COLO668 (cell line): ENCODE measurements around the gene CRLF2.
"Not testable (repeated sequence)": the region's sequence is repeated elsewhere in the genome, so short reads cannot be mapped to it uniquely, and the experiment has no call there.

Experiments used
- DNase-seq: peaks from one replicate; lab custom pipeline; 2025; ENCODE audit not compliant: unreplicated experiment; lab: John Stamatoyannopoulos, UW

The CRLF2 gene, protein sequence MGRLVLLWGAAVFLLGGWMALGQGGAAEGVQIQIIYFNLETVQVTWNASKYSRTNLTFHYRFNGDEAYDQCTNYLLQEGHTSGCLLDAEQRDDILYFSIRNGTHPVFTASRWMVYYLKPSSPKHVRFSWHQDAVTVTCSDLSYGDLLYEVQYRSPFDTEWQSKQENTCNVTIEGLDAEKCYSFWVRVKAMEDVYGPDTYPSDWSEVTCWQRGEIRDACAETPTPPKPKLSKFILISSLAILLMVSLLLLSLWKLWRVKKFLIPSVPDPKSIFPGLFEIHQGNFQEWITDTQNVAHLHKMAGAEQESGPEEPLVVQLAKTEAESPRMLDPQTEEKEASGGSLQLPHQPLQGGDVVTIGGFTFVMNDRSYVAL

DNA sequence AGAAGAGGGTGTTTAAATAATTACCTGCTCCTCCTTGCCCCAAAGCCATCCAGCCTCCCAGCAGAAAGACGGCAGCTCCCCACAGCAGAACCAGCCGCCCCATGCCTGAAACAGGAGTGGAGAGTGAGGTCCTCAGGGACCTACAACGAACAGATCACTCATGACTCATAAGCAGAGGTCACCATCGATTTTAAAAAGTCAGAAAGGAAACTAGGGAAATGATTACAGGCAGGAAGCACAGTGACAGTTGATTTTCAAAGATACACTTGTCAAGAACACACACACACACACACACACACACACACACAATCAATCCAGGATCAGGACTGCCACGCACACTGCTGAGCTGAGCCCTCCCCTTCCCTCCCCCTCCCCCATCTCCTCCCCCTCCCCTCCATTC, at the start of gene CRLF2:
TSS of gene CRLF2 (minus strand) at position 118 of the 400 bp plus-strand sequence. CDS start at position 103, 15 bp downstream.
- no peak for DNase-seq

- not testable (repeated sequence) for DNase-seq
Measured at GRCh38 chrX:1261771-1262170, 49.3 kb upstream of the CRLF2 start.

DNA sequence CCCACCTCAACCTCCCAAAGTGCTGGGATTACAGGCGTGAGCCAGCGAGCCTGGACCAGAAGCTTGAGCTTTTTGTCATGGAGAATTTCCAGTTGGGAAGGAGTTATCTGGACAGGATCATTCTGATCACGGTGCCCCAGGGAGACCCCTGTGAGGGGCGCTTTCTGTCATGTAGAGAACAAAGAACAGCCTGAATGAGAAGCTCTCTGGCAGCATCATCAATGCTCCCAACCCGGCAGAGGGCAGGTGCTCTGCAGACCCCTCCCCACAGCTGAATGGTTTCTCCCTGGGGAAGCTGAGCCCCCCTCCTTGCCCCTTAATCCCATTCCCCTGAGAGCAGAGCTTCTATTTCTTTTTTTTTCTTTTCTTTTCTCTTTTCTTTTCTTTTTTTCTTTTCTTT, 48.8 kb upstream of the CRLF2 start:
- no peak for DNase-seq

- no peak for DNase-seq
Measured at GRCh38 chrX:1252861-1253260, 40.4 kb upstream of the CRLF2 start.

DNA sequence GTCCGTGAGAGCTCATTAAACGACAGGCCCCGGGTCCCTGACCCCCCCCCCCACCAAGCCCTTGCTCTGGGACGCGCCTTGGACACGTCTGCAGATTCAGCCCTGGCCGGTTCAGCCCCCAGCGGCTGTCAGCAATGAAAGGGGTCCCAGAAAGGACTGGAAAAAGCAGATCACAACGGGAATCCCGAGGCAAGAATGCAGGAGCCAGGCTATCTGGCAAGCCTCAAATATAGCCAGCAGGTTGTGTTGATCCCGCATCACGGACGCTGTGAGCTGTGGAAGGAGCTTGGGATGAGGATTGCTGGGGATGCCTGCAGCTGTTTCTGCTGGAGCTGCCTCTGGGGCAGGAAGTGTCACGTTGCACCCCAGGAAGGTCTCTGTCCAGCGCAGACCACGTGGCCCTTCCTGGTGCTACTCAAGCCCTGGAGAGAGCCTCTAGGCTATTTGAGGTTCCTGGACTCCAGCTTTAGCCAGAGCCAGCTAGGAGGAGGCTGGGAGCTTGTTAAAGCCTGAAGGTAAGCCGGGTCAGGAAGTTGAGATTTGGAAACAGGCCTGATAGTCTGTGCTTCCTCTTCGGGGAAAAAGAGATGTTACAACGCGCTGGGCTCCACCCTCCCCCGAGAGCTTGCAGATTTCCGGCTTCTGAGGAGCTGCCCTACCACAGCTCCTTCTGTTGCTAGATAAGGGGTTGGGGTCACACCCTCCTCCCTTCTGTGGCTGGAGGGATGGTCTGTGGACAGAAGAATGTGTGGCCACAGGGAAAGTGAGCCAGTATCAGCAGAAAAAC, 36.8 kb upstream of the CRLF2 start:
- no peak for DNase-seq

- no peak for DNase-seq
Measured at GRCh38 chrX:1248331-1249061, 36.0 kb upstream of the CRLF2 start.

DNA sequence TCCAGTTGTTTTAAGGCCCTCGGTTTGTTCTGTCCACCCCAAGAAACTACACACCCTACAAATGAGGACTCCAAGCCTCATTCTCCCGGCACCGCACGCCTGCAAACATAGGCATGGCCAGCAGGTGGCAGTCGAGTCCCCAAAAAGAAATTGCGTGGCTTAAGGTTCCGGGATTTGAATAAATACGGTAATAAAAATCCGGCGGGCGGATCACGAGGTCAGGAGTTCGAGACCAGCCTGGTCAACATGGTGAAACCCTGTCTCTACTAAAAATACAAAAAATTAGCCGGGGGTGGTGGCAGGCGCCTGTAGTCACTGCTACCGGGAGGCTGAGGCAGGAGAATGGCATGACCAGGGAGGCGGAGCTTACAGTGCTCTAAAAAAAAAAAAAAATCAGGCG, 34.4 kb upstream of the CRLF2 start:
- peak; percentile 8 for DNase-seq

DNA sequence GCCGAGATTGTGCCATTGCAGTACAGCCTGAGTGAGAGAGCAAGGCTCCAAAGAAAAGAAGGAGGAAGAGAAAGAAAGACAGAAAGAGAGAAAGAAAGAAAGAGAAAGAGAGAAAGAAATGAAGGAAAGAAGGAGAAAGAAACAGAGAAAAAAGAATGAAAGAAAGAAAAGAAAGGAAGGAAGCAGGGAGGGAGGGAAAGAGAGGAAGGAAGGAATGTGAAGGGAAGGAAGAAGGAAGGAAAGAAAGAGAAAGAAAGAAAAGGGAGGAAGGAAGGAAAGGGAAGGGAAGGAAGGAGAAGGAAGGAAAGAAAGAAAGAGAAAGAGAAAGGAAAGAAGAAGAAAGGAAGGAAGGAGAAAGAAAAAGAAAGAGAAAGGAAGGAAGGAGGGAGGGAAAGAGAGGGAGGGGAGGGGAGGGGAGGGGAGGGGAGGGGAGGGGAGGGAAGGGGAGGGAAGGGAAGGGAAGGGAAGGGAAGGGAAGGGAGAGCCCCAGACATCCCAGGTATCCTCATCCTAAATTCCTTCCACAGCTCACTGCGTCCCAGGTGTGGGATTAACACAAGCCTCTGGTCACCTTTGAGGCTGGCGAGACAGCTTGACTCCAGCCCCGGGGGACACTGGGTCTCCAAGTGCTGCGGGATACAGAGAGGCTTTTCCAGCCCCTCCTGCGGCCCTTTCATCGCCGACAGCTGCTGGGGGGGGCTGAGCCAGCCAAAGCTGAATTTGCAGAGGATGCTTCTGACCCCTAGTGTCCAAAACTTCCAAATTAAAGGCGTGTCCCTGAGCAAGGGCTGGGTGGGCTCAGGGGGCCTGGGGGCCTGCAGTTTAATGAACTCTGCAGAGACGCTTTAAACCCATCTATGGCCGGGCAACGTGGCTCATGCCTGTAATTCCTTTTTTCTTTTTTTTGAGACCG, 32.0 kb upstream of the CRLF2 start:
- DNase-seq: no peak

- no peak for DNase-seq
Measured at GRCh38 chrX:1242891-1243402, 30.5 kb upstream of the CRLF2 start.

DNA sequence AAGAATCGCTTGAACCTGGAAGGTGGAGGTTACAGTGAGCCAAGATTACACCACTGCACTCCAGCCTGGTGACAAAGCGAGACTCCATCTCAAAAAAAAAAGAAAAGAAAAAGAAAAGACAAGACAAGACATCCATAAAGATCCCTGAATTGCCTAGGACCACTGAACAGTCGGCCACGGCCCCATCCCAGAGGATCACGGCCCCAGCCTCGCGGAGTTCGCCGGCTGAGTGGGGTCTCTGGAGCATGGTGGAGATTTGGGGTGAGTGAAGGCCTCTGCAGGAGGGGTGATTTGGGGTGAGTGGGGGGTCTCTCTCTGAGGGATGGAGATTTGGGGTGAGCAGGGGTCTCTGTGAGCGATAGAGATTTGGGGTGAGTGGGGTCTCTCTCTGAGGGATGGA, 28.1 kb upstream of the CRLF2 start:
- DNase-seq: not testable (repeated sequence)

- DNase-seq: no peak
Measured at GRCh38 chrX:1239681-1240142, 27.3 kb upstream of the CRLF2 start.

GRCh38 chrX:1231850-1232465, 19.5 kb upstream of the CRLF2 start:
- DNase-seq: no peak

DNA sequence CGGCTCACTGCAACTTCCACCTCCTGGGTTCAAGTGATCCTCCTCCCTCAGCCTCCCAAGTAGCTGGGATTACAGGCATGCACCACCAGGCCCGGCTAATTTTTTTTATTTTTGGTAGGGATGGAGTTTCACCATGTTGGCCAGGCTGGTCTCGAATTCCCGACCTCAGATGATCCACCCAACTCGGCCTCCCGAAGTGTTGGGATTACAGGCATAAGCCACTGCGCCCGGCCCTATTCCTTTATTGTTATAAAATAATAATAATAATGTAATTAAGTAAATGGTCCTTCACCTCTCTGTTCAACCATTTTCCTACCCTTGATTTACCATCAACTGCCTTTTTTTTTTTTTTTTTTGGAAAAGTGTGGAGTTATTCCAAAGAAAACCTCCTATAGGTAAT, 15.7 kb upstream of the CRLF2 start:
- DNase-seq: not testable (repeated sequence)

- DNase-seq: no peak
Measured at GRCh38 chrX:1226249-1226648, 13.8 kb upstream of the CRLF2 start.

- no peak for DNase-seq
Measured at GRCh38 chrX:1224954-1225353, 12.5 kb upstream of the CRLF2 start.

DNA sequence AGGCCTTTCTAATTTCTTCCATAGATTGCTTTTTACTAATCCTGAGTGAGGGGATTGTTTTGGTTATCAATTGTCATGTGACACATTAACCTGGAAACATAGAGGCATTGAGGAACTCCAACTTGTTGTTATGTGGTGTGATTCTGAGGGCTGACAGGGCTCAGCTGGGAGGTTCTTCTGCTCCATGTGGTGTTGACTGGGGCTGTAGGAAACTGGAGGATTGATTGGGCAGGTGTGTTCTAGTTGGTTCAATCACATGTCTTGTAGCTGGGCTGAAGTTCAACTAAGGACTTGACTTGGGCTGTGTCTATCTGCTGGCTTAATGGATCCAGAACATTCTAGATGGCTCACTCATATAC, 10.8 kb upstream of the CRLF2 start:
- no peak for DNase-seq

DNA sequence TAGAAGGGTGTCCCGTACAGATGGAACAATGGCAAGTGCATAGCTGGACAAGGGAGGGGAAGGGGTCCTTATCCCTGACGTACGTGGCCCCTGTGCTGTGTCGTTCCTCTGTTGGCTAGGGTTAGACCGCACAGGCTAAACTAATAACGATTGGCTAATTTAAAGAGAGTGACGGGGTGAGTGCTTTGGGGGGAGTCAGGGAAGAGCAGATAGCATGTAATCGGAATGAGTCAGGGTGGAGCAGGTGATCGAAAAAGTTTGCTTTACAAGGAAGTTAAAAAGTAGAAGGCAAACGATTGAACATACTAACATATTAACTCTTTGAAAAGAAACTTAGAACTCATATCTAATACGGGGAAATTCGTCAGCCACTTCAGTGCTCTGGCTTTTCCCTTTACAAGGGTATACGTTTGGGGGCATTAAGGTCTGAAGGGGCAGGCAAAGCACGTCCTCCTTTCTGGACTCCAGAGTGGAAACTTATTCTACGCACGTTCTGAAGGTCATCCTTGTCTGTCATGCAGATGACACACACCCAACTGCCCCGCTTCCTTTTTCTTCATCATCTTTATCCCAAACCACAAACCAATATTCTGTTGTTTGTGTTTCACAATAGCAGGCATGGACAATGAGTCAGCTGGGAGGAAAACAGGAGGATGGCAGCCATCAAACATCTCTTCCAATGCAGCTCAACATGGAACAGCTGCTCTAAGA, 10.2 kb upstream of the CRLF2 start:
- DNase-seq: no peak

DNA sequence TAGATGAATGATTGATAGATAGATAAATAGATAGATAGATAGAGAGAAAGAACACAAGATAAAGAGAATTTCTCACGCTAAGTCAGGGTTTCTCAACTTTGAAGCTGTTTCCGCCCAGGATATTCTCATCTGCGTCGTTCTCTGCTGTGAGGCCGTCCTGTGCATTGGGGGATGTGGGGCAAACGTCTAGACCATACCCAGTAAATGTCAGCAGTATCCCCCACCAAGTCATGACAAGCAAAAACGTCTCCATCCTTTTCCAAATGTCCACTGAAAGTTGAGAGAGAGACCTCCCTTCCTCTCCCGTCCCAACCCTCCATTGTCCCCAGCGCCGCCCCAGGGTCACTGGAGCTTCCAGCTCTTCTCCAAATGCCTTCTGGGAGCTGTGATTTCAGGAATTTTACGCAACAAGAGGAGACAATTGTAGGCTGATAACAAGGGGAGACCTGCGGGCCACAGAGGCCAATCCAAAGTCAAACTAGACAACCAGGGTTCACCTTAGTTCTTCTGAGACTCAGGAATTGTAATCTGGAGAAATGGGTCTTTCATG, 8.9 kb upstream of the CRLF2 start:
- no peak for DNase-seq

- DNase-seq: no peak
Measured at GRCh38 chrX:1218286-1218685, 5.8 kb upstream of the CRLF2 start.
